ENCODE data around the gene ADARB2. TPM values are rescaled to one million over a fixed set of nuclear protein-coding genes. Genes with fewer than 3 reads are reported as not detected.

ADARB2 gene
- total RNA-seq, 3 donors from 2014 or later (not counting 1 experiment from before 2014, with no cell fraction given), result 0.27 to 0.78 (median 0.40) TPM

GRCh38 chr10:1406132-1406966 is 331.0 kb downstream of the ADARB2 start:
- Histone ChIP-seq H3K36me3 (ENCODE audit: control insufficient read depth, insufficient read depth, low read length) (no peaks in the 10 kb centered on the region), H3K4me1 (ENCODE audit: control insufficient read depth, insufficient read depth, low read length) (no peaks in the 10 kb centered on the region), H3K4me3 (ENCODE audit: low read length) (no peak overlapping the region), H3K27ac (ENCODE audit: low read length) (no peak overlapping the region), H3K9me3 (ENCODE audit: control insufficient read depth, insufficient read depth, low read length) (no peaks in the 10 kb centered on the region), H3K27me3 (ENCODE audit: control insufficient read depth, insufficient read depth, low read length) (no peaks in the 10 kb centered on the region)
- 89% methylated on average over 12 of the region's 14 CpGs for WGBS (ENCODE audit: insufficient coverage)
- Mint-ChIP-seq H3K27me3 (ENCODE audit: low read depth in 2 of 2) (peaks cover 0 to 3% of the 10 kb centered on the region in 2 donors), H3K4me1 (no peaks in the 10 kb centered on the region), H3K9me3 (no peaks in the 10 kb centered on the region), H3K36me3 (no peaks in the 10 kb centered on the region), H3K4me3 (no peak overlapping the region), H3K27ac (no peak overlapping the region)
- ATAC-seq, result no peak
- no peak for DNase-seq
- TF ChIP-seq, protein P1, sequence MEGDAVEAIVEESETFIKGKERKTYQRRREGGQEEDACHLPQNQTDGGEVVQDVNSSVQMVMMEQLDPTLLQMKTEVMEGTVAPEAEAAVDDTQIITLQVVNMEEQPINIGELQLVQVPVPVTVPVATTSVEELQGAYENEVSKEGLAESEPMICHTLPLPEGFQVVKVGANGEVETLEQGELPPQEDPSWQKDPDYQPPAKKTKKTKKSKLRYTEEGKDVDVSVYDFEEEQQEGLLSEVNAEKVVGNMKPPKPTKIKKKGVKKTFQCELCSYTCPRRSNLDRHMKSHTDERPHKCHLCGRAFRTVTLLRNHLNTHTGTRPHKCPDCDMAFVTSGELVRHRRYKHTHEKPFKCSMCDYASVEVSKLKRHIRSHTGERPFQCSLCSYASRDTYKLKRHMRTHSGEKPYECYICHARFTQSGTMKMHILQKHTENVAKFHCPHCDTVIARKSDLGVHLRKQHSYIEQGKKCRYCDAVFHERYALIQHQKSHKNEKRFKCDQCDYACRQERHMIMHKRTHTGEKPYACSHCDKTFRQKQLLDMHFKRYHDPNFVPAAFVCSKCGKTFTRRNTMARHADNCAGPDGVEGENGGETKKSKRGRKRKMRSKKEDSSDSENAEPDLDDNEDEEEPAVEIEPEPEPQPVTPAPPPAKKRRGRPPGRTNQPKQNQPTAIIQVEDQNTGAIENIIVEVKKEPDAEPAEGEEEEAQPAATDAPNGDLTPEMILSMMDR (IDR thresholded peaks at IDR 0.05), result no peak
- intact Hi-C loops (cut with micrococcal nuclease), result no loop called here

- ATAC-seq (no peak), DNase-seq (no peak)
- Mint-ChIP-seq H3K27me3 (ENCODE audit: low read depth in 2 of 2) (peaks cover 0 to 3% of the 10 kb centered on the region in 2 donors), H3K9me3 (no peaks in the 10 kb centered on the region), H3K27ac (no peak overlapping the region), H3K4me3 (no peak overlapping the region), H3K36me3 (no peaks in the 10 kb centered on the region), H3K4me1 (no peaks in the 10 kb centered on the region)
- H3K4me1 ChIP-seq (ENCODE audit: control insufficient read depth, insufficient read depth, low read length), result no peaks in the 10 kb centered on the region
- no peak overlapping the region for H3K4me3 ChIP-seq (ENCODE audit: low read length)
- intact Hi-C loops (cut with micrococcal nuclease), result no loop called here
- no peak overlapping the region for H3K27ac ChIP-seq (ENCODE audit: low read length)
- TF ChIP-seq, protein P1 (IDR thresholded peaks at IDR 0.05), result no peak
- no peaks in the 10 kb centered on the region for H3K27me3 ChIP-seq (ENCODE audit: control insufficient read depth, insufficient read depth, low read length)
- H3K36me3 ChIP-seq (ENCODE audit: control insufficient read depth, insufficient read depth, low read length), result no peaks in the 10 kb centered on the region
- H3K9me3 ChIP-seq (ENCODE audit: control insufficient read depth, insufficient read depth, low read length), result no peaks in the 10 kb centered on the region
- WGBS (ENCODE audit: insufficient coverage), result 88% methylated on average over 29 of the region's 29 CpGs
These were observed 332.7 kb downstream of the ADARB2 start for GRCh38 chr10:1404323-1405260.

DNA sequence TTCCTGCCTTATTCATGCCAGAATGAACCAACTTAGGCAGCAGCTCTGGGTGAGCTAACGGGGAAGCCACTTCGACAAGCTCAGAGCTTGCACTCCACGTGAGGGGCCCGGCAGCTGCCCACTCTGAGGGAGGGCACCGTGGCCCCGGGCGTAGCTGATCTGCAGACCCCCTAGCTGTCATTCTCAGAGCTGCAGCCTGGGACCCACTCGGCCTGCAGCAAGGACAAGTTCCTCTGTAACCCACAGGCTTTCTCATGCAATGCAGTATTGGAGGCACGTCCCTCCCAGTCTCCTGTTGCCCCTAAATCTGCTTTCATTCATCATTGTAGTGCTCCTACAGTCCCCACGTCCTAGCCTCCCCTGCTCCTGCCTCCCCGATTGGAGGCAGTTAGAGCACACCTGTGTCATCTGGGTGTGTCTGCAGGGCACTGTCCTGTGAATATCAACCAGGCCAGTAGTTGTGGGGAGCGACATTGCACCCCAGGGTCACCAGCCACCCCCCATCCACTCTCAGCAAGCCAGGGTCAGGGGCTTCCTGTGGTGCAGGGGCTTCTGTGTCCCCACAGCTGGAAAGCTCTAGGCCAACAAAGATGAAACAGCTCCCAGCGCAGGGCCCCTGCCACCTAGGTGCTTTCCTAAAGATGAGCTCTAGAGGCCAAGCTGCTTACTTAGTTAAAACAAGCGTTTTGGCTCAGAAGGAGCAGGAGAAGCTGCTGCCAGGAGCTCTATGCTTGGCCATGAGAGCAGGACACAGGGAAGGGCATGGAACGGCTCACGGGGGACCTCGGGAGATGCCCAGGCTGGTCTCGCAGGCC is 333.6 kb downstream of the ADARB2 start:
- TF ChIP-seq, protein P1 (IDR thresholded peaks at IDR 0.05), result no peak
- H3K4me1 Mint-ChIP-seq, result no peaks in the 10 kb centered on the region
- Histone ChIP-seq H3K4me3 (ENCODE audit: low read length) (no peak overlapping the region), H3K27me3 (ENCODE audit: control insufficient read depth, insufficient read depth, low read length) (no peaks in the 10 kb centered on the region), H3K9me3 (ENCODE audit: control insufficient read depth, insufficient read depth, low read length) (no peaks in the 10 kb centered on the region), H3K36me3 (ENCODE audit: control insufficient read depth, insufficient read depth, low read length) (no peaks in the 10 kb centered on the region), H3K27ac (ENCODE audit: low read length) (no peak overlapping the region), H3K4me1 (ENCODE audit: control insufficient read depth, insufficient read depth, low read length) (no peaks in the 10 kb centered on the region)
- intact Hi-C loops (cut with micrococcal nuclease), result no loop called here
- no peak for DNase-seq
- H3K9me3 Mint-ChIP-seq, result no peaks in the 10 kb centered on the region
- H3K27me3 Mint-ChIP-seq (ENCODE audit: low read depth in 2 of 2), result peaks cover 0 to 3% of the 10 kb centered on the region in 2 donors
- H3K4me3 Mint-ChIP-seq, result no peak overlapping the region
- H3K27ac Mint-ChIP-seq, result no peak overlapping the region
- no peaks in the 10 kb centered on the region for H3K36me3 Mint-ChIP-seq
- 60% methylated on average over 18 of the region's 18 CpGs for WGBS (ENCODE audit: insufficient coverage)
- no peak for ATAC-seq
